GM18519 (cell line): ENCODE measurements around the gene CYP4F12.

Source experiments
- ATAC-seq: cut with Tn5 transposase; IDR thresholded peaks from one replicate; pipeline ENCODE4 v1.9.1; 2021; ENCODE audit warnings: mild to moderate bottlenecking, moderate library complexity; ENCODE audit not compliant: unreplicated experiment, low FRiP score

The CYP4F12 gene

GRCh38 chr19:15701757-15702533 lies 29.1 kb downstream of the CYP4F12 start:
- ATAC-seq, result no peak

GRCh38 chr19:15702534-15702930 lies 29.6 kb downstream of the CYP4F12 start:
- ATAC-seq, result no peak

- ATAC-seq, result no peak
Measured at GRCh38 chr19:15714638-15715037, 41.8 kb downstream of the CYP4F12 start.

GRCh38 chr19:15715642-15716041 lies 42.8 kb downstream of the CYP4F12 start:
- no peak for ATAC-seq

- ATAC-seq, result no peak
Measured at GRCh38 chr19:15717809-15718208, 44.9 kb downstream of the CYP4F12 start.

- ATAC-seq, result no peak
Measured at GRCh38 chr19:15721268-15721667, 48.4 kb downstream of the CYP4F12 start.

- no peak for ATAC-seq
Measured at GRCh38 chr19:15722956-15723355, 50.1 kb downstream of the CYP4F12 start.

- ATAC-seq, result no peak
Measured at GRCh38 chr19:15727724-15728123, 54.8 kb downstream of the CYP4F12 start, which contains the start of gene OR10H2. Gene OR10H2, plus strand, starts transcription at chr19:15728024. Its CDS starts 20 bp downstream, at chr19:15728044.

GRCh38 chr19:15730538-15730937 lies 57.7 kb downstream of the CYP4F12 start:
- ATAC-seq, result no peak

- ATAC-seq, result no peak
Measured at GRCh38 chr19:15732388-15732787, 59.5 kb downstream of the CYP4F12 start.

GRCh38 chr19:15733895-15734294 lies 61.0 kb downstream of the CYP4F12 start:
- no peak for ATAC-seq

GRCh38 chr19:15737722-15738121 lies 64.8 kb downstream of the CYP4F12 start, which contains the start of gene OR10H3:
Gene OR10H3, plus strand, starts transcription at chr19:15737985. Its CDS starts 3,408 bp downstream, at chr19:15741393.
- ATAC-seq, result no peak

GRCh38 chr19:15740785-15741184 lies 67.9 kb downstream of the CYP4F12 start:
- ATAC-seq, result no peak
